ENCODE data around the gene FLCN.

The FLCN gene

GRCh38 chr17:17204635-17205231 lies 32.2 kb downstream of the FLCN start:
- TF ChIP-seq RARB (CRISPR knock-in tag; IDR thresholded peaks at IDR 0.05) = no peak
- TF ChIP-seq ZNF8 (CRISPR knock-in tag; IDR thresholded peaks at IDR 0.05) = no peak
- no peak for TF ChIP-seq CSDC2 (CRISPR knock-in tag; IDR thresholded peaks at IDR 0.05)
- TF ChIP-seq ZFP3 (CRISPR knock-in tag; IDR thresholded peaks at IDR 0.05) = no peak
- no peak for TF ChIP-seq CSRNP3 (CRISPR knock-in tag; IDR thresholded peaks at IDR 0.05)
- no peak for TF ChIP-seq TOX (CRISPR knock-in tag; IDR thresholded peaks at IDR 0.05; ENCODE audit: borderline replicate concordance)
- TF ChIP-seq PATZ1 (CRISPR knock-in tag; IDR thresholded peaks at IDR 0.05; ENCODE audit: borderline replicate concordance) = no peak
- no peak for TF ChIP-seq TSHZ2 (CRISPR knock-in tag; IDR thresholded peaks at IDR 0.05)
- TF ChIP-seq TCF4 (CRISPR knock-in tag; IDR thresholded peaks at IDR 0.05; ENCODE audit: borderline replicate concordance) = no peak
- no peak for TF ChIP-seq ZFP30 (CRISPR knock-in tag; IDR thresholded peaks at IDR 0.05)
- no peak for TF ChIP-seq ZNF565 (CRISPR knock-in tag; conservative IDR thresholded peaks at IDR 0.05; ENCODE audit: low read depth)
- TF ChIP-seq ESRRG (CRISPR knock-in tag; IDR thresholded peaks at IDR 0.05) = no peak
- TF ChIP-seq, protein P1, sequence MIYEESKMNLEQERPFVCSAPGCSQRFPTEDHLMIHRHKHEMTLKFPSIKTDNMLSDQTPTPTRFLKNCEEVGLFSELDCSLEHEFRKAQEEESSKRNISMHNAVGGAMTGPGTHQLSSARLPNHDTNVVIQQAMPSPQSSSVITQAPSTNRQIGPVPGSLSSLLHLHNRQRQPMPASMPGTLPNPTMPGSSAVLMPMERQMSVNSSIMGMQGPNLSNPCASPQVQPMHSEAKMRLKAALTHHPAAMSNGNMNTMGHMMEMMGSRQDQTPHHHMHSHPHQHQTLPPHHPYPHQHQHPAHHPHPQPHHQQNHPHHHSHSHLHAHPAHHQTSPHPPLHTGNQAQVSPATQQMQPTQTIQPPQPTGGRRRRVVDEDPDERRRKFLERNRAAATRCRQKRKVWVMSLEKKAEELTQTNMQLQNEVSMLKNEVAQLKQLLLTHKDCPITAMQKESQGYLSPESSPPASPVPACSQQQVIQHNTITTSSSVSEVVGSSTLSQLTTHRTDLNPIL (CRISPR knock-in tag; IDR thresholded peaks at IDR 0.05; ENCODE audit: low read depth) = no peak
- no peak for TF ChIP-seq ISL1 (CRISPR knock-in tag; IDR thresholded peaks at IDR 0.05)
- no peak for ATAC-seq

DNA sequence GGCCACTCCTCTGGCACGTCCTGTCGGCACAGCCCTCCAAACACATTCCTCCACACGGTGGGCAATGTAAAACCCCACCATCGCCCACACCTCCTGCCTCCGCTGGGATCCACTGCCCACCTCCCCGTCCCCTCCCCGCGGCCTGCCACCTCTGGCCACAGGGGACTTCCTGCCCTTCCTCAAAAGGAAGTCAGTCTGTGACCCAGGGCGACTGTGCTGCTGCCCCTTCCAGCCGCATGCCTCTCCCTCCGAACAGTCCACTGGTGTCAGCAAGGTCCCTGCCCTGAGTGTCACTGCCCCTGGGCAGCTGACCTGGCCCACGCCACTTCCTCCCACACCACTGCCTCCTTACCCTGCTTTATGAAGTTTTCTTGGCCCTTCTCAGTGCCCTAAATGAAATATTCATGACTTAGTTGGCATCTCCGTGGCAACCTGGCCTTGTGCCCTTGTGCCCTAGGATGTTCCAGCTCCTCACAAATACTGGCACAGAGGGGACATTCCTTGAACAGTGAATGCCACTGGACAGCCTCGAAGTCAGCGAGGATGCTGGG lies 32.9 kb downstream of the FLCN start:
- ATAC-seq = no peak
- TF ChIP-seq OSR1 (CRISPR knock-in tag; IDR thresholded peaks at IDR 0.05) (no peak), CSRNP3 (CRISPR knock-in tag; IDR thresholded peaks at IDR 0.05) (no peak), PPARA (CRISPR knock-in tag; IDR thresholded peaks at IDR 0.05; ENCODE audit: borderline replicate concordance) (no peak), ZNF565 (CRISPR knock-in tag; conservative IDR thresholded peaks at IDR 0.05; ENCODE audit: low read depth) (no peak), TOX (CRISPR knock-in tag; IDR thresholded peaks at IDR 0.05; ENCODE audit: borderline replicate concordance) (no peak), ZNF70 (CRISPR knock-in tag; IDR thresholded peaks at IDR 0.05) (no peak), ARNTL (CRISPR knock-in tag; IDR thresholded peaks at IDR 0.05; ENCODE audit: borderline replicate concordance, low read depth) (no peak), RARB (CRISPR knock-in tag; IDR thresholded peaks at IDR 0.05) (no peak), CSDC2 (CRISPR knock-in tag; IDR thresholded peaks at IDR 0.05) (no peak), ISL1 (CRISPR knock-in tag; IDR thresholded peaks at IDR 0.05) (no peak), ZC3H10 (CRISPR knock-in tag; IDR thresholded peaks at IDR 0.05) (no peak), TSHZ2 (CRISPR knock-in tag; IDR thresholded peaks at IDR 0.05) (no peak), ZNF8 (CRISPR knock-in tag; IDR thresholded peaks at IDR 0.05) (no peak)
- TF ChIP-seq, protein P1 (CRISPR knock-in tag; IDR thresholded peaks at IDR 0.05; ENCODE audit: low read depth) = no peak
